ENCODE results near the gene LYPD6.

DNA sequence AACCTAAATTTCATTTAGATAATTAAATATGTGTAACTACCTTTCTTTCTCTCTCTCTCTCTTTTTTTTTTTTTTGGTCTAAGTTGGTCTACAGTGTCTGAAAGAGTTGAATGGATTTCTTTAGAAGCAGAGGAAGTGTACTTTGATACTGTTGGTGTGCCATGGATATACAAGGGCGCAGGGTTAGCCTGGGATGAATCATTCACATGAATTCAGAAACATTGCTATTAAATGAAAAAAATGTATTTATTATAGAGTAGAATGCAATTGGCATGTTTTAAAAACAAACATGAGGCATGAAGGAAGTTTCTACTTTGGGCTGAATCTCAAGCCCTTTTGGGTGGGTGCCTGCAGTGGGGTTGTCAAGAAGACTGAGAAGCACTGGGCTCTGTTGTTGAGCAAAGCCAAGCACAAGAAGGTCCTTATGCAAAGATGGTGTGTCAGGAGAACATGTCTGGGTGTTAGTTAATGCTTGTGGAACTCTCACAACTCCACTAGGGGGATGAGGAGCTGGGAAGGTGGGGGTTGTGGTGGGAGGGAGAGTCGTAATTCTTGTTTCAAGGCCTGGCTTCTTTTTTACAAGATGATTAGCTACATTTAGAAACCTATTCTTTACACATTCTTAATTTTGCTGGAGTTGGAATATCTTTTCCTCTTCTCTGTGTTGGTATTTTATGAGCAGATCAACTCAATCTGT lies 57.9 kb downstream of the LYPD6 start:
- TF ChIP-seq, protein P1, sequence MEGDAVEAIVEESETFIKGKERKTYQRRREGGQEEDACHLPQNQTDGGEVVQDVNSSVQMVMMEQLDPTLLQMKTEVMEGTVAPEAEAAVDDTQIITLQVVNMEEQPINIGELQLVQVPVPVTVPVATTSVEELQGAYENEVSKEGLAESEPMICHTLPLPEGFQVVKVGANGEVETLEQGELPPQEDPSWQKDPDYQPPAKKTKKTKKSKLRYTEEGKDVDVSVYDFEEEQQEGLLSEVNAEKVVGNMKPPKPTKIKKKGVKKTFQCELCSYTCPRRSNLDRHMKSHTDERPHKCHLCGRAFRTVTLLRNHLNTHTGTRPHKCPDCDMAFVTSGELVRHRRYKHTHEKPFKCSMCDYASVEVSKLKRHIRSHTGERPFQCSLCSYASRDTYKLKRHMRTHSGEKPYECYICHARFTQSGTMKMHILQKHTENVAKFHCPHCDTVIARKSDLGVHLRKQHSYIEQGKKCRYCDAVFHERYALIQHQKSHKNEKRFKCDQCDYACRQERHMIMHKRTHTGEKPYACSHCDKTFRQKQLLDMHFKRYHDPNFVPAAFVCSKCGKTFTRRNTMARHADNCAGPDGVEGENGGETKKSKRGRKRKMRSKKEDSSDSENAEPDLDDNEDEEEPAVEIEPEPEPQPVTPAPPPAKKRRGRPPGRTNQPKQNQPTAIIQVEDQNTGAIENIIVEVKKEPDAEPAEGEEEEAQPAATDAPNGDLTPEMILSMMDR (IDR thresholded peaks at IDR 0.05; ENCODE audit: borderline replicate concordance, extremely low read depth, low read length, poor library complexity, severe bottlenecking) = no peak
- no peak for TF ChIP-seq EZH2 (IDR thresholded peaks at IDR 0.05; ENCODE audit: borderline replicate concordance, low read depth, low read length, severe bottlenecking)
